CD1c-positive myeloid dendritic cell (primary cell): ENCODE measurements around the gene PREP.
A peak's percentile ranks its signal among the peaks of the same experiment; 100 is the strongest.
"Not testable (repeated sequence)": the region's sequence is repeated elsewhere in the genome, so short reads cannot be mapped to it uniquely, and the experiment has no call there.

ENCODE experiments used
- DNase-seq: peaks from one replicate; pipeline ENCODE4 v3.0.0-alpha.2; 2016; ENCODE audit errors: extremely low spot score

The PREP gene

DNA sequence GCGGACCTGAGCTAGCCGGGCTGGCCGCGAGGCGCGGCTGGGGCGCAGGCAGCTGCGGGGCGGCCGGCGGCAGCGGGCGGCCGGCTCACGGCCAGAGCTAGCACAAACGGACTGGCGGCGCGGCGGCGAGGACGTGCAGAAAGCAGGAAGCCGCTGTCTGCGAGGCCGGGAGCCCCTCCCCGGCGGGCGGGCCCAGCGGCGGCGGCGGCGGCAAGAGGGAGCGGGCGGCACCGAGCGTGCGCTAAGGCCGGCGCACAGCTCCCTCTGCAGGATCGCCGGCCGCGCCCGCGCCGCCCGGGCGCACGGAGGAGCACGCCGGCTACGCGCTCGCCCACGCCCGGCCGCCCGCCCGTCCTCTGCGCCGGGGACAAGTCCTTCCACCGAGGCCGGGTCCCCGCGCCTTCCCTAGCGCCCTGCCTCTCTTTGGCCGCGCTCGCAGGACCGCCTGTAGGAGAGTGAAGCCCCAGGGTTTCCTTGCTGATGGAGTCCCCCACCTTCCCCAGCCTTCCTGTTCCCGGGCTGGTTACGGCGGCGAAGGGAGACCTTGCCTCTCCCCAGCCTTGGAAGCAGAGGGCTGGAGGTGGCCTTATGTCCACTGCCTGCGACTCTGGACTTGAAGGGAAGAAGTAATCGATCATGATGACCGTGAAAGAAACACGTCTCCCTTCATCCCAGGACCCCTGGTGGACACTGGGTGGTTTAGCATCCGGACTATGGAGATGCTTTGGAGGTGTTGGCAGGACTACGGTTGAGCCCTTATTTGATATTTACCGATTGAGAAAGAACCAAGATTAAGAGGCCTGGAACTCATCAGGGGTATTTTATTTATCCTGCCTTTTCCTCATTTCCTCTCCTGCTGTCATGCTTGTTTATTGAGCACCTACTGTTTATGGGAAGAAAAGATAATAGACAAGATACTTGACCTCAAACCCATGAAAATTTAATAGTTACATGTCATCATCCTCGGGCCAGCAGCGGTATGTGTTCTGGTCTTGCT is at the start of gene PREP:
PREP (minus strand) TSS at position 144 of the 997 bp plus-strand sequence. CDS start 191 bp downstream, outside the sequence.
- peak; percentile 94 for DNase-seq

DNA sequence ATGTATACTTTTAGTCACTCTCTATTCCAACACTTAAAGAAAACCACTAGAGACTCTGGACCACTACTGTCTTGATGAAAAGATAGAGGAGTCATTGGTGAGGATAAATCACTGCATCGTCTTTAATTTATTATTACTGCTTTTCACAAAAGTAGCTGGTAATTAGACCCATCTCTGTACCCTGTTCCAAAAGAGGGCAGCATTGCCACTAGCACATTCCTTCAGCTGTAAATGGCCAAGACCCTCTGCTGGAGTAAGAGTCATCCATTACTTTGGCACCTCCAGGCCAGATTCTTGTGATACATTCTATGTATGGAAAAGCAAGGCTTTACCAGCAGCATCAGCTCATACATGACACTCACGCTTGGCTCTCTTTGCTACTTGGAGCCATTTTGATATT is 49.5 kb upstream of the PREP start:
- DNase-seq: no peak

DNA sequence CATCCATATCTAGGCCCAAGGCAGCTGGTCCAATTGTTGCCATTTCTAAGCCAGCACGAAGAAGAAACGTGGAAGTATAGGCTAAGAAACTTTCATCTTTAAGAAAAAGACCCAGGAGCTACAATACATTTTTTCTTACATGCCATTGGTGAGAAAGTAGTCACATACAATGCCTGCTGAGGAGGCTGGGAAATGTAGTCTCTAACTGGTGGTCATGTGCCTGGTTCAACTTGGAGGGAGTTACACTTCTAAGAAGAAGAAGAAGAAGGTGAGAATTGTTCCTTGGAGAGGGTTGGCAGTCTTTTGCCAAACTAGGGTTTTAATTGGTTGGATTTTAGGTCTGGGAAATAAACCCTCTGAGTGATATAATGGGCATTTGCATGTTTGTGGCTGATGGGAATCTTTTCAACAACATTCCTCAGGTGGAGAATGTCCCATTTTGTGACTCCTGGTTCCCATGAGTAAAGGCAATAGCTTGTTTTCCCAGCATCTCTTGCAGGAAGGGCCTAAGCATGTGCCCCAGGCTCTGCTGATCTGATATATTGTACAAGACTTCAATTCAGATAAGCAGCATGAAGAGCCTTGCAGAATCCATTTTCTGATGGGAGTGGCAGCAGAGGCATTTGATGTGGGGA is 47.0 kb upstream of the PREP start:
- no peak for DNase-seq

DNA sequence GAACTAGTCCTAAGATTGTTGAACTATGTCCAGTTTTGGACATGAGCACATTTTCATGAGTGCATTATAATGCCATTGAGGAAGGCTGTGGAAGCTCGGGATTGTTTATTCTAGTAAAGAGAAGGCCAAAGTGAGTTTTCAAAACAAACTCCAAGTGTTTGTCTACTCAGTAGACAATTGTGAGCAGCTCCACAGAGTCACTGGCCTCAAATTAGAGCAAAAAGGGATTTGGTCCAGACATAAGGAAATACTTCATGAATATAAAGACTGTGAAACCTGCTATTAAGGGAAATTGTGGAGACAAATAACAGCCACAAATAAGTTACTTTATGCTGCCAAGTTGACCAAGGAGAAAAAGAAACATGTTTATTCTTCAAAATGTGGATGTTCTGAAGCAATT is 42.6 kb upstream of the PREP start:
- DNase-seq: no peak

DNA sequence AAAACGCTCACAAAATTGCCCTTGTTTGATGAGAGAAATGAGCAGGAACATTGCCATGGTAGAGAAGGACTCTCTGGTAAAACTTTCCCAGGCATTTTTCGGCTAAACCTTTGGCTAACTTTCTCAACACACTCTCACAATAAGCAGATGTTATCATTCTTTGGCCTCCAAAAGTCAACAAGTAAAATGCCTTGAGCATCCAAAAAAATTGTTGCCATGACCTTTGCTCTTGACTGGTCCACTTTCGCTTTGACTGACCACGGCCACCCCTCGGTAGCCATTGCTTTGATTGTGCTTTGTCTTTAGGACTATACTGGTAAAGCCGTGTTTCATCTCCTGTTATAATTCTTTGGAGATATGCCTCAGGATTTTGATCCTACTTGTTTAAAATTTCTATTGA is 41.1 kb upstream of the PREP start:
- no peak for DNase-seq

DNA sequence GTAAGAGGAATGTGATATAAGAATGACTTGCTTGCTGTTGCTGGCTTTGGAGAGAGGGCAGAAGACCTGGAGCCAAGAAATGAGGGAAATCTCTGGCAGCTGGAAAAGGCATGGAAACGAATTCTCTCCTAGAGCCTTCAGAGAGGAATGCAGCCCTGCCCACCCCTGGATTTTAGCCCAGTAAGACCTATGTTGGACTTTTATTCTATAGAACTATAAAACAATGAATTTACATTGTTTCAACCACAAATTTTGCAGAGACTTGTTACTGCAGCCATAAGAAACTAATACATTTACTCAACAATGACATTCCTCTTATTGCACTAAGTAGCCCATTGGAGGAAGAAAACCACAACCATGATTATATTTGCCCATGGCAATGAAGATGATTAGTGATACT is 39.5 kb upstream of the PREP start:
- DNase-seq: no peak

DNA sequence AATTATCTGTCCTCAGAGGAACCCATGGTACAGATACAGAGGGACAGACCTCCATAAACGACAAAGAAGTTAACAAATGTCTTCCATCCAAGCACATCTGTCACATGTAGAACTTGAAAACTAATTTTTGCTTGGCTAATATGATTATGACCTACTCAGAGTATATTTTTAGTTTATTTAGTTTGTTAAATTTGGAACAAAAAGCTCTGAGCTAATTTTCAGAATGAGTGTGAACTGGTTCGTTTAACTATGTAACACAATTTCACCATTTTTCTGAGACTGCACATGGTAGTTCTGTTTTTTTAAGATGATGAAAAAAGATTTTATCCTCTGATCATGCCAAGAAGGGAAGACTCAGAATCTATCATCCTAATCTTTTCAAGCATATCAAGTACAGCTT is 34.4 kb upstream of the PREP start:
- DNase-seq: no peak

DNA sequence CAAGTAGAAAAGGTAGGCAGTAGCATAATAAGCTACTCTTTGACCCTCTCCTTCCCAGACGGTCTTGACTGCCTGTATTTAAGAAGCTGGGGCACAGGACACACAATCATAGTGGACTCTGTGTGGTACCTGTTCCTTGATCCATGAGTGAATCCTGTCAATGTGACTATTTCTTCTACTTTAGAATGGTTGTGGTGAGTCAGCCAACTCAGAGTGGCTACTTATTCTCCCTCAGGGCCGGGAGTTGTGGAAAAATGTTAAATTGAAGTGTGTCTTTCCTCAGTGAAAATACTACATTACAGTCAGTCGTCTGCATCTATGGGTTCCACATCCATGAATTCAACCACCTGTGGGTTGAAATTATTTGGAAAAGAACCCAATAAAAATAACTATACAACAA is 30.8 kb upstream of the PREP start:
- no peak for DNase-seq

DNA sequence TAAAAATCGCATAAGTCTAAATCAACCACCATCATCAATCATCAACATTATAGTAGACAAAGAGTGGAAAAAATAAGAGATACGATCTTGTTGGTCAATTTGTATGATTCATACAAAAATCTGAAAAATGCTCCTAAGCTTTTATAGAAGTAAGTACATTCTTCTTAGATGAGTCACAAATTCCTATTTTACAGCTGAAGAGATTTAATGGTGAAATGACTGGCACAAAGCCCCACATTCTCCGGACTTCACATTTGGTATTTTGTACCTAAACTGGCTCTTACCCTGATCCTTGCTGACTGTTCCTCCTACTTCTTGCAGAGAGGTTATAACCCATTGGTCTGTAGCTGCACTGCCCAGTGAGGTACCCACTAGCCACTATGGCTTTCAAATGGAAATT is 29.9 kb upstream of the PREP start:
- DNase-seq: no peak

DNA sequence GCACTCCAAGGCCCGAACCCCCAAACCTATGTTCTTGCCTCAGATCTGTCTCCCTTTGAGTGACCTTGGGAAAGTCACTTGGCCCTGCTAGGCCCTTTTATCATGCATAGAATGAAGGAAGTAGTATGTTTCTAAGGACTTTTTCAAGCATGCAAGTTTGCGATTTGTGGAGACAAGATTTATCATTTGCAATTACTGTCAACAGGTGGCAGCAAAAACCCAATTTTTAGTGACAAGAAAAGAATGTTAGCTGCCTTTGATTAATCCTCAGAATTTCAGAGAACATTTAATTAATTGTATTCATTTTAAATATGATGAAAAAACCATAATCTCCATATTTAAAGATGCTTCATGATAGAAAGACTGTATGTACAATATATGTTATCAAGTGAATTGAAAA is 28.3 kb upstream of the PREP start:
- DNase-seq: peak; percentile 52

DNA sequence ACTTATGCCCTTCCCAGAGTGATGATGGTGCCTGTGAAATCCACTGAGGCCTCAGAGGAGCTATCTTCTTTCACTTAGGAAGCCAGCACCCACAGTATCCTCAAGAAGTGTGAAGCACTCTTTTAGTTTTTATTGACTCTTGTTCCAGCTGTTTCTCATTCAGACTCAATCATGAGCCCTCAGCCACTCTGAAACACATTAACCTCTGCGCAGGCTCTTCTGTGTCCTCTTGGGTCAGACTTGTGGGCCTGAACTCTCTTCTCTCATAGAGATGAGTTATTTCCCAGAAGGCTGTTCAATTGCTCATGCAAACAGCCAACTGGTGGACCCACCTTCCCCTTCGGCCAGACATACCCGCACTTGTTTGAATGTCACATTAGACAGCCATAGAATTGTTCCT is 27.8 kb upstream of the PREP start:
- DNase-seq: no peak

DNA sequence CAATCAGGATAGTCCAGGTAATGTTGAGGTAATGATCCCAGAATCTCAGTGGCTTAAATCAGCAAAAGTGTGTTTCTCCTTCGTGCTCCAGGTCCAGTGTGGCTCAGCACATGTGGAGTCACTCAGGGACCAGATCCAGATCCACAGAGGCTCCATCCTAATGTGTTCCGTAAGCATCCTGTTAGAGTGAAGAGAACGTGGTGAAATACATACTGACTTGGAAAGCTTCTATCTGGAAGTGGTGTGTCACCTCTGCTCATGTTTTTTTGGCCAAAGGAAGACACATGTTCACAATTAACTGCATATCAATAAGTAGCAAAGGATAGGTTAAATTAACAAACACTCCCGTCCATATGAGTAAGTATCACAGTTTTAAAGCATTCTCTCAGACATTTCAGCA is 26.8 kb upstream of the PREP start:
- no peak for DNase-seq

DNA sequence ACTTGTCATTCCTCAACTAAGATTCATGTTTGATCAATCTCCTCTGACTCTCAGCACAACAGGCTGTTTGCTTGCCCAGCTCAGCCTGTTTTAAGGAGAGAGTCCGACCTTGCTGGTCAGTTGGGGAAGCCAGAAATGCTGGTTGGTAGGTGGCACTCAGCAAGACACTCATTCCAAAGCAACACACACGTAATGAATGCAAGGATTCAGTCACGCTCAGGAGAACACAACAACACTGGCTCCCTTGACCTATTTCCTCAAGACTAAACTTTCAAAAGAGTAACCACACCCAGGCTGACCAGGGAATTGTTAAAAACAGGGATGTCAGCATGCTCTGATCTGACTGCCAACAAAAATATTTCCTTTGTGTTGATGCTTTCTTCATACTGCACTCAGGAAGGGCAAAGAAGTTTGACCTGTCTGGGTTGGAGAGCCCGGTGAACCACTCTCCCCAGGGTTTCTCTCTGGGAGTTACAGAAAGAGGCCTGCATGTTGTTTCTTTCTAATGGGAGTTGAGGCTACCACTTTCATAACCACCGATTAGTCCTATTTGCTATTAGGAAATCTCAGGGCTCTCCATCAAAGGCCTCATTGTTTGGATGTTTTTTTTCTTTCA is 25.6 kb upstream of the PREP start:
- no peak for DNase-seq

DNA sequence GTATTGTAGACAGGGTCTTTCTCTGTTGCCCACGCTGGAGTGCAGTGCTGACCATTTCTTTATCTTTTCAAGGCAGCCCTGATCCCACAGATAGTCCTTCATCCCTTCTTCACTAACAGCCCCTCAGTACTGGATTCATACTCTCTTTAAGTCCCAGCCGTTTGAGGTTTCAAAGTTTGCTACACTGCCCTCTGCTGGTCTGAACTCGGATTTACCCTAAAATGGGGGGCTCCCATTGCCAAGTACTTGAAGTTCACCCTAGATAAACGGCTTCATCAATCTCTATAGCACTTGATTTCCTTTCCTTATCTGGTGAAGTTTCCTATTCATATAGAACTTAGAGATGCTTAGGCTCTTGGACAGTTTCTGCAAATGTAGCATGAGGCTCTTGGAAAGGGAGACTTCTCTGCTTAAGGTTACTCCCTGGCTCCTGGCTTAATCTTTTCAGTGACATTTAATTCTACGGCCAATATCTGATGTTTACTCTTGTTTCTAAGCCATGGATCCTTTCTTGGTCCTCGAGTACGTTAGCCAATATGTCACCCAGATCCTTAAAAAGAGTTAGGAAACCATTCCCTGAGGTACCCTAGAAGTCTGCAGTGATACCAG is 21.4 kb upstream of the PREP start:
- DNase-seq: peak; percentile 70

DNA sequence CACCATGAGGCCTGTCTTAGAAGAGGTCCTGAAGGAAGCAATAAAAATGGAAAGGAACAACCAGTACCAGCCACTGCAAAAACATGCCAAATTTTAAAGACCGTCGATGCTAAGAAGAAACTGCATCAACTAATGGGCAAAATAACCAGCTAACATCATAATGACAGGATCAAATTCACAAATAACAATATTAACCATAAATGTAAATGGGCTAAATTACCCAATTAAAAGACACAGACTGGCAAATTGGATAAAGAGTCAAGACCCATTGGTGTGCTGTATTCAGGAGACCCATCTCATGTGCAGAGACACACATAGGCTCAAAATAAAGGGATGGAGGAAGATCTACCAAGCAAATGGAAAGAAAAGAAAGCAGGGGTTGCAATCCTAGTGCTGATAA is 14.1 kb upstream of the PREP start:
- DNase-seq: not testable (repeated sequence)

DNA sequence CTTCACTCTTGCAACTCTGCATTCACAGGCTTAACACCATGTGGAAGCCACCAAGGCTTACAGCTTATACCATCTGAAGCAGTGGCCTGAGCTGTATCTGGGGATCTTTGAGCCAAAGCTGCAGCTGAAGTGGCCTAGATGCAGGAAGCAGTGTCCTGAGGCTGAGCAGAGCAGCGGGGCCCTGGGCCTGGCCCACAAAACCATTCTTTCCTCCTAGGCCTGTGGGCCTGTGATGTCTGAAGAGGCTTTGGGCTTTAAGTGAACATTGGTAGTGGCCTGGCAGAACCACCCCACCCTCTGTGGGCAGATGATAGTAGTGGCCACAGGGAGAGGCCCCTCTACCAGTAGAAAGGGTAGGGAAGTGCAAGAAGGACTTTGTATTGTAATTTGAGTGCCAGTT is 6.9 kb upstream of the PREP start:
- DNase-seq: no peak

DNA sequence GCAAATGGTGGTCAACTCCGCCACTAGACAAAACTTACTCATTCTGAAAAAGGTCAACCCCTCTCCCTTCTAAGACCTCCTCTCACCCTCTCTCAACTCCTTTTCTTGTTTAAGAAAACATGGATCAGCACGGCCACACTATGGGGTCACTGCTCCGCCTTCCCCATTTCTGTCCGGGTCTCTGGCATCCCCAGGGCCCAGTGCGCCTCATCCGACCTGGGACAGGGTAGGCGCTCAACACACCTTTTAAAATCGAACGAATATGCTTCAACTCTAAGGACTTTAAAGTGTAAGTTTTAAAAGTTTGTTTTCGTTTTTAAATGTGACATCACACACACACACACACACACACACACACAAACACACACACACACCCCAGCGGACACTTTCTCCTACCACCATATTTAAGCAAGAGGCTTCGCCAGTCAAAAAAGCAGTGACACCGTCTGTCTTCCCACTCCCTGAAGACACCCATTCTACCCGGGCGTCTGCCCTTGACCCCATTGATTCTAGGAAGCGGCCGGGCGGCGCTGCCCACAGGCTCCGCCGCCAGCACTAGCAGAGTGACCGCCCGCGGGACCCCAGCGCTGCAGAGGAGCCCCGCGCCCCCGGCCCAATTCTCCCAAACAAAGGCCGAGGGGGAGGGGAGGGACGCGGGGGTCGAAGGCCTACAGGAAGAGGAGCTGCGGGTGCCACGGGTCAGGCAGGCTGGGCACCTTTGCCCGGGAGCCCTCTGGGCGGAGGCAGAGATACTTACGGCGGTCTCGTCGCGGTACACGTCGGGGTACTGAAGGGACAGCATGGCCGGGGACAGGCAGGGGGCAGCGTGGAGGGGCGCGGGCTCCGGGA is 568 bp downstream of the PREP start:
- DNase-seq: peak; percentile 51

DNA sequence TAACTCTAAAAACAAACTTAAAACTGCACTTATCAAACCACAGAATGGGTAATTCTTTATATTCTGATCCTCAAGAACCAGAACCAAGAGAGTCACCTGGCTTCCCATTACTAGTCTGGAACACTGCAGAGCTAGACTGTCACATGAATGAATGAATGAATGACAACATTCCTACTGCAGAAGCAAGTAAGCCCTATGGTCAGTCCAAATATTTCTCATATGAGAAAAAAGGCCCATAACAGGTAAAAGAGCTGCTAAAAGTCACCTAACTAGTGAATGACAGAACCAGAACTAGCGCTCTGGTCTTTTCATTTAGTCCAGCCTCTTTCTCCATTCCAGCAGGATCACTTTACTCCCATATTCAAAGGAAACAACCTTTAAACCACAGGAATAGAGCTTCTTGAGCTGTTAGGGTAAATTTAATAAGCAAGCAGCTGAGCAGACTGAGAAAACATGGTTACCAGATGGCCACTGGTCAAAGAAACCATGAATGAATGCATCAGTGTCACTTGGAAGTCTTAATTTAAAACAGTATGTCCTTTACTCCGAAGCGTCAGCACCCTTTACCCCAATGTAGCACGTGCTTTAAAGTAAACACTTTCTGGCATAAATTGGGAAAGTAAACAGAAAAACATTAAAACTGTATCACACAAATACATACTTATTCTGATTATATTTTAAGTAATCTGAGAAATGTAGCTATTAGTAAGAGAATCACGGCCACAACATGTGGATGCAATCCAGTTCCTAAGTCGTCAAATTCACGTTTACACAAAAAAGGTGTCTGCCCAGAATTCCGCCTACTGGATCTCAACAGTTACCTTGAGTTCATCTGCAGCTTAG is 1.4 kb downstream of the PREP start:
- DNase-seq: no peak

DNA sequence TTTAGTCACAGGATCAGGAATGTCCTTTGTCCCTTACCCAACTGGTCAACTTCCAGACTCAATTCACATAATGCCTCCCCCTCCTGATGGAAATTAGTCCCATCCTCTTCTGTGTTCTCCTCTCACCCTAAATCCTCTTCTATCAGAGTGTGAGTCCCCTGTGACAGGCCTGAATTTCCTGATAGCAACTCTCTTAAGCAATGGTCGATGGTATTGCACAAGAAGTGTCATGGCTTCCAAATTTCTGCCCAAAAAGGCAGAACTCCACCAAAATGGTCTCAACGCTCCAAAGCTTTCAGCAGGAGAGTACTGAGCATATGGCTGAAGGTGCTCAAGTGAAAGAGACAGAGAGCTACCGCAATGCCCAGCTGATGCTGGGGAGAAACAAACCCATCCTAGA is 2.4 kb downstream of the PREP start:
- peak; percentile 31 for DNase-seq

DNA sequence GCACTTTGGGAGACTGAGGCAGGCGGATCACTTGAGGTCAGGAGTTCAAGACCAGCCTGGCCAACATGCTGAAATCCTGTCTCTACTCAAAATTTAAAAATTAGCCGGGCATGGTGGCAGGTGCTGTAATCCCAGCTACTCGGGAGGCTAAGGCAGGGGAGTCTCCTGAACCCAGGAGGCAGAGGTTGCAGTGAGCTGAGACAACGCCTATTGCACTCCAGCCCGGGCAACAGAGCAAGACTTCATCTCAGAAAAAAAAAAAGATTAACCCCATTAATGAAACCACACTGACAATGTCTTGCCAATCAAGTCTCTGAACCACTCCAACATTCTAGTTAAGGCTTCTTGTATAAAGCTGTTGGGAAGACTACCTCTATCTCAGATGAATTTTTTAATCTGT is 4.0 kb downstream of the PREP start:
- no peak for DNase-seq
